Naive B cell (primary cell): Measurements from ENCODE around the gene ACSS1. TPM values are rescaled to one million over a fixed set of nuclear protein-coding genes. Genes with fewer than 3 reads are reported as not detected.

Experiments used
- ATAC-seq, 2 donors: fragments of 150-1000 bp; cut with Tn5 transposase; 2 replicates each; pipeline ENCODE4 v1.10.0; 2021; ENCODE audit warnings: low read depth in 2 of 2, mild to moderate bottlenecking in 2 of 2, moderate library complexity in 2 of 2
- DNase-seq: peaks from one replicate; pipeline ENCODE4 v3.0.0; 2022
- H3K27ac Mint-ChIP-seq, 6 donors: one replicate each; pipeline ENCODE4 v1.8.0; 2020 to 2022; ENCODE audit warnings: mild to moderate bottlenecking in 6 of 6, mixed read lengths in 6 of 6, moderate library complexity in 5 of 6, inconsistent platforms in 2 of 6
- H3K27me3 Mint-ChIP-seq, 3 donors: one replicate each; pipeline ENCODE4 v1.8.0; 2021 to 2022; ENCODE audit warnings: mixed read lengths in 3 of 3, mild to moderate bottlenecking in 1 of 3
- H3K36me3 Mint-ChIP-seq, 2 donors: one replicate each; pipeline ENCODE4 v1.8.0; 2020 to 2022; ENCODE audit warnings: mixed read lengths in 2 of 2, inconsistent platforms in 1 of 2, mild to moderate bottlenecking in 1 of 2
- H3K4me1 Mint-ChIP-seq, 3 donors: one replicate each; pipeline ENCODE4 v1.8.0; 2020 to 2022; ENCODE audit warnings: mixed read lengths in 3 of 3, inconsistent platforms in 1 of 3, mild to moderate bottlenecking in 1 of 3, moderate library complexity in 1 of 3
- H3K4me3 Mint-ChIP-seq, 8 donors: one replicate each; pipeline ENCODE4 v1.8.0; 2020 to 2022; ENCODE audit warnings: mild to moderate bottlenecking in 8 of 8, mixed read lengths in 8 of 8, moderate library complexity in 8 of 8, inconsistent platforms in 2 of 8
- H3K9me3 Mint-ChIP-seq, 7 donors: one replicate each; pipeline ENCODE4 v1.8.0; 2020 to 2022; ENCODE audit warnings: mixed read lengths in 7 of 7, mild to moderate bottlenecking in 5 of 7, inconsistent platforms in 2 of 7, moderate library complexity in 1 of 7
- polyA plus RNA-seq, 6 donors: library from polyadenylated mRNA; unstranded; fragments of 300-500 nt; fragmentation: Illumina TruSeq; gene quantifications; one replicate each; pipeline ENCODE4 v1.2.3, GENCODE V29; 2021; ENCODE audit warnings: low read depth in 6 of 6

Gene ACSS1
- polyA plus RNA-seq, 6 donors from 2014 or later, result 84.6 to 115 (median 92.8) TPM

DNA sequence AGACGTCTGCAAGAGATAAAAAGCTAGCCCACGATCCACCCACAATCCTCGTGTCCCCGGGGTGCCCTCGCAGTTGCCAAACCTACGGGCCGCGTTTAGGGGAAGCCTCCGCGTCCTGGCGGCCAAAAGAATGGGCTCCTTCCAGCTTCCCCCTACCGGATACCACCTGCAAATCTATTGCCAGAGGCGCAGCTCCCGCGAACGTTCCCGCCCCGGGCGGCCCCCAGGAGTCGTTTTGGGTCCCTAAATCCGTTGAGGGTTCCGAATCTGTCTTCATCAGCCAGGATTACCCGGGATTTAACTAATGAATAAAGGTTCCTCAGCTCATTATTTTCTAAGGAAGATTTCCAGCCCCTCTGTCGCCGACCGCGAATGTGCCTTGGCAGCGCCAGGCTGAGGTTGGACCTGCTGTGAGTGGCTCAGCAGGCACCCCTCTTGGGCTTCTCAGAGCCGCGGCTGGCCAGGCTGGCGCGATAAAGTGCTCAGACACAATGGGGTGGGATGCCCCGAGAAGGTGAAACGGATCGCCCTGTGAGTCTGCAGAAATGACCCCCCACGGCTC is 26.8 kb upstream of the ACSS1 start:
- Mint-ChIP-seq H3K9me3 (peaks cover 0 to 5% (median 0%) of the 10 kb centered on the region in 7 donors), H3K36me3 (peaks cover 5 to 6% of the 10 kb centered on the region in 2 donors), H3K4me1 (peaks cover 5 to 26% (median 9%) of the 10 kb centered on the region in 3 donors), H3K27ac (no peak overlapping the region), H3K27me3 (peaks cover 54 to 83% (median 83%) of the 10 kb centered on the region in 3 donors), H3K4me3 (peak overlapping the region in 4 of 8 donors; percentile 25 to 35 (median 27))
- DNase-seq (no peak), ATAC-seq (no peak)

DNA sequence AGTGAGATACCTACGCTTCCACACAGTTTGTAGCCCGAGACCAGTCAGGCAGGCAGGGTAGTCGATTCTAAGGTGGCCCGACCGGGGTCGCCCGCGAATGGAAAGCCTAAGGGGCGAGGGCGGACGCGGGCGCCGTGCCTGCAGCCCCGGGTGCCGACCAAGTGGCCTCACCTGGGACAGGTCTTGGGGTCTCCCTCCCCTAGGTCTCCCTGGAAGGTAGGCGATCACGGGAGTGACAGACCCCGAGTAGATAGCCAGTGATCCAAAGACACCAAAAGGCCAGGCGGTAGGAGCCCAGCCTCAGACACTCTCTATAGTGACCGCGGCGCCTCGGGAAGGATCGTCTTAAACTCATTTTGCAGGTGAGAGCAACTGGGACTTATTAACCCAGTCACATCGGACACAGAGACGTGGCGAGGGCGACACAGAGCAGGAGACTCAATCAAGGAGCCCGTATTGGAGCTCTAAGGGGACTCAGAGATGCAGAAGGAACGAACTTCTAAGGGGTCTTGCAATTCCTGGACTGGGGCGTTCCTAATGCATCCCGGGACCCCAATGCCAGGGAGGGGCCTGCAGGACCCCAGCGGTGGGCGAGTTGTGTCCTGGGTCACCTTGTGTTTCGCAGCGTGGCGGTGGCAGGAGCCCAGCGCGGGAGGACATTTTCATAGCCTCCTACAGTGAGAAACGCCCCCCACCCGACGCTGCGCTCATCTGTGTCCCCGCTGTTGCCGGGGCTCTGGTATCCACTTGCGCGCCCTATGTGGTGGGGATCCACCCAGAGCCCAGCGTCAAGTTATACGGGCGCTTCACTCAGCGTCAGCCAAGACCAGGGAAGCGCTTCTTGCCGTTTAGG is 26.1 kb upstream of the ACSS1 start:
- Mint-ChIP-seq H3K27ac (peak overlapping the region in 1 of 6 donors; percentile 48), H3K4me3 (peak overlapping the region in 4 of 8 donors; percentile 25 to 80 (median 59)), H3K36me3 (peaks cover 5 to 6% of the 10 kb centered on the region in 2 donors), H3K27me3 (peaks cover 53 to 83% (median 83%) of the 10 kb centered on the region in 3 donors), H3K4me1 (peaks cover 5 to 26% (median 9%) of the 10 kb centered on the region in 3 donors), H3K9me3 (peaks cover 0 to 5% (median 0%) of the 10 kb centered on the region in 7 donors)
- ATAC-seq (no peak), DNase-seq (no peak)

DNA sequence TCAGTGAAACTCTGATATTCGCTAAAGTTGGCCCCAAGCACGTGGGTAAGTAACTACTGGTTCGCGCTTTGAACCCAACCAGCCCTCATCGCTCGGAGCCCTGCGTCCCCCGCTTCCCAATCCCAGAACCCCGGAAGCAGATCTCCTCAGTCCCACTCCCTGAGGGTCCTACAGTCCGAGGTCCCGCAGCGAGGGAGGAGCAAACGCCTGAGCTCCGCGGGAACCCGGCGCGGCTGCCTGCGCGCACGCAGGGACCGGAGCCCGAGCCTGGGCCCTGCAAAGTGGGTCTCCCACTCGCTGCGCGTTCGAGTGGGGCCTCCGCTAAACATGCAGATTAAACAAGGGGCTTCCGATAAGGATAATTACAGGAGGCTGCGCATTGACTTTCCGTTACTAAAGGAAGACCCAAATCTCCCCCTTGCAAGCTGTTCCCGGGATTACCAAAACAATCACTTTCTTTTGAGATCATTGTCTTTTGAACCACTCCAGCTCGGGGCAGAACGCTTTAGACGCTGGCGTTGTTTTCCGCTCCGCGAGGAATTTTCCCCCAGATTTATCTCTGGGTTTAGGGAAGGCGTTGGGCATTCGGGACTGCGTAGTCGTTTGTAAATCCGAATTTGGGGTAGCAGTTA is 25.3 kb upstream of the ACSS1 start:
- Mint-ChIP-seq H3K4me3 (peak overlapping the region in 4 of 8 donors; percentile 25 to 75 (median 42)), H3K9me3 (peaks cover 0 to 5% (median 0%) of the 10 kb centered on the region in 7 donors), H3K27ac (peak overlapping the region in 1 of 6 donors; percentile 48), H3K36me3 (peaks cover 5 to 6% of the 10 kb centered on the region in 2 donors), H3K27me3 (peaks cover 58 to 89% (median 87%) of the 10 kb centered on the region in 3 donors), H3K4me1 (peaks cover 5 to 26% (median 9%) of the 10 kb centered on the region in 3 donors)
- DNase-seq, result no peak
- ATAC-seq, result no peak

DNA sequence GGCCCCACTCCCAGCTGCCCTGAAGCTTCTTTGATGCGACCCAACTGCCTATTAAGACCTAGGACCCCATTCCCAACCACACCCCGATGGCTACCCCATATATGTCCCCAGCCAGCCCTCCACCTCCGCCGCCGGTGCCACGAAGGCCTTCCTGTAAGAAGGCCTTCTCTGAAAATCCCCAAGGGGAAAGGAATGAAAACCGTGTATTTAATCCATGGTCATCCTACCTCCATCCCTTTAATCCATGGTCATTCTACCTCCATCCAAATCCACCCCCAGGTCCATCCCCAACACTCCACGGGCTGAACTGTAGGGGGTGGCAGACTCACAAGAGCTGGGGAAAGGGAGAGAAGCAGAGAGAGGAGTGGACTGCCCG is 24.5 kb upstream of the ACSS1 start:
- no peak for DNase-seq
- Mint-ChIP-seq H3K27me3 (peaks cover 62 to 89% (median 88%) of the 10 kb centered on the region in 3 donors), H3K9me3 (peaks cover 0 to 5% (median 0%) of the 10 kb centered on the region in 7 donors), H3K4me3 (peak overlapping the region in 3 of 8 donors; percentile 32 to 52 (median 39)), H3K27ac (peak overlapping the region in 2 of 6 donors; percentile 33 to 52), H3K4me1 (peaks cover 9 to 30% (median 14%) of the 10 kb centered on the region in 3 donors), H3K36me3 (peaks cover 5 to 6% of the 10 kb centered on the region in 2 donors)
- ATAC-seq, result no peak

DNA sequence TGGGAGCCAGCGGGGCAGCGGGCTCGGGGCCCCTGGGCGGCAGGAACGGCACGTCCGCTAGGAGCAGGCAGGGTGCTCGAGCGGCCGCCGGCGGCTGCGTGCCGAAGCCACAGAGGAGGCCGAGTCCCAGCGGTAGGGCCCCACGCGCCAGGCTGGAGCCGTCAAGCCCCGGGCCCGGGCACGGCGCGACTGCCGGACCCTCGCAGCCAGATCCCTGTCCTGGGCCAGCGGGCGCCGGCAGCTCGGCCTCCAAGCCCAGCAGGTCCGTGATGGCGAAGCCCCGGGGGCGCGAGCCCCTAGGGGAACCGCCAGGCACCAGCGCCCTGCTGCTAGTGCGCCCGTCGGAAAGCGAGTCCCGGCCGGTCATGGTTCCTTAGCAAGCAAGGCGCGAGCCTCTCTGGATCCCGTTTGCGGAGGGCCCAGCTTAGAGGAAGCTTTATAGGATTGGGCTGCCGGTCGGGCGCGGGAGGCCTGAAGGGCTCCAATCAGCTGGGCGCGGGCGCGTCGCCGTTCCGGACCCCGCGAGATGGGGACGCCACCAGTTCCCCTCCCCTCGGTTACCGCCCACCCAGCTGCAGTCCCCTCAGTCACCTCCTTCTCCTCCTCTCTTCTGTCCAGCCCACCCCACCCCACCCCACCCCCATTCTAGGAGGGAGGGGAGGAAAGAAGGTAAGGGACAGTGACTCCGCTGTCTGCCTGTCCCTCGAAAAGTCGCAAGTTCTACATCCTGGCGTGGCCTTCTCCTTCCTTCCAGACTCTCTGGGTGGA is 24.0 kb upstream of the ACSS1 start, which contains the start of gene VSX1:
Gene VSX1 (minus strand): TSS at position 412 of the 768 bp plus-strand sequence. CDS start 45 bp downstream, at position 367.
- Mint-ChIP-seq H3K27me3 (peaks cover 61 to 89% (median 87%) of the 10 kb centered on the region in 3 donors), H3K27ac (peak within 1 kb of the TSS in 2 of 6 donors; percentile 33 to 52), H3K36me3 (peaks cover 5 to 6% of the 10 kb centered on the region in 2 donors), H3K9me3 (peaks cover 0 to 5% (median 0%) of the 10 kb centered on the region in 7 donors), H3K4me3 (peak within 1 kb of the TSS in 4 of 8 donors; percentile 32 to 53 (median 46)), H3K4me1 (peaks cover 11 to 34% (median 16%) of the 10 kb centered on the region in 3 donors)
- no peak for ATAC-seq
- DNase-seq, result no peak

DNA sequence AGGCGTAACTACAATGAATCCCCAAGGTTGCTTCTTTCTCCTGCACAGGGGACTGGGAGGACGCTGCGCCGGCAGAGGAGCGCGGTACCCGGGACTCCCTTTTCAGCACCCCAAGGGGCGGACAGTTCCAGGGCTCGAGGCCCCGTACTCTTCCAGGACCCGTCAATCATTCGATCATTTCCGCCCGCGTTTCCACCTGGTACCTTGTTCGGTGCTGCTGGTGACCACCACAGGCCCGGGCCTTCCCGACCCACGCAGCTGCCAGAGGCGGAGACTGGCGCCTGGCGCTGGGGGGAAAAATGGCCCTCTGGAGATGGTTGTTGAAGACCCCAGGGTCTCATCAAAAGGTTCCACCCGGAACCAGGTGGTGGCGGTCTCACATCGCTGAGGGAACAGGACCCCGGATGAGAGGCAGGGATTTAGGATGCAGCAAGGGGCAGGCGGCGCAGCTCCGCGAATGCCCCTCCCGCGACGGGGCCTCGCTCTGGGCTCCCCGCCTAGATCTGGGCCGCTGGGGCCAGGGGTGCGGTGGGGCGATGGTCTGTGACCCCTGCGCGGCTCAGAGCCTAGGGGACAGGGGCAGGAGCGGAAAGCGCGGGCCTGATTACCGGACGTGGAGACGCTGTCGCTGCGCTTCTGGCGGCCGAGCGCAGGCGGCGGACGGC is 23.3 kb upstream of the ACSS1 start:
- H3K4me1 Mint-ChIP-seq, result peaks cover 11 to 35% (median 18%) of the 10 kb centered on the region in 3 donors
- H3K27me3 Mint-ChIP-seq, result peaks cover 57 to 86% (median 83%) of the 10 kb centered on the region in 3 donors
- peaks cover 0 to 5% (median 0%) of the 10 kb centered on the region in 7 donors for H3K9me3 Mint-ChIP-seq
- peak overlapping the region in 2 of 8 donors; percentile 22 to 53 for H3K4me3 Mint-ChIP-seq
- DNase-seq (no peak), ATAC-seq (peak in 1 of 2 donors; percentile 35)
- peaks cover 5 to 6% of the 10 kb centered on the region in 2 donors for H3K36me3 Mint-ChIP-seq
- H3K27ac Mint-ChIP-seq, result peak overlapping the region in 1 of 6 donors; percentile 47

DNA sequence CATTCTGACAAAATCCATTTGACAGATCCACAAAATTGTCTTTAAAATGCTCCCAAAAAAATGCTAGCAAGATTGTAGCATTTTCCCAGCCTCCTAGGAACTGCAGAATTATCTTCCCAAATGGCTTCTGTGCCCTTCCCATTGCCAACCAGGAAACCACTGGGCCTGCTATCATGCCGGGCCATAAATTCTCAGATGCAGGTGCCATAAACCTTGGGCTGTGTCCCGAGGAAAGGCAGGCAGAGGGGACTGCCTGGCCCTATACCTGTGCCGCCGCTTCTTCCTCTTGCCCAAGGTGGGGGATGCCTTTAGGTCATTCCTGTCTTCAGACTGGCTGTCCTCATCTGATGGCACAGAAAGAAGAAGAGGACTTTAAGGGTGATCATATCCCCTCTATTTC is 21.2 kb upstream of the ACSS1 start:
- H3K27ac Mint-ChIP-seq, result no peak overlapping the region
- peak overlapping the region in 1 of 8 donors; percentile 55 for H3K4me3 Mint-ChIP-seq
- H3K27me3 Mint-ChIP-seq, result peaks cover 55 to 82% (median 82%) of the 10 kb centered on the region in 3 donors
- H3K36me3 Mint-ChIP-seq, result peaks cover 0 to 6% of the 10 kb centered on the region in 2 donors
- DNase-seq (no peak), ATAC-seq (no peak)
- H3K9me3 Mint-ChIP-seq, result peaks cover 0 to 5% (median 0%) of the 10 kb centered on the region in 7 donors
- peaks cover 11 to 27% (median 18%) of the 10 kb centered on the region in 3 donors for H3K4me1 Mint-ChIP-seq

DNA sequence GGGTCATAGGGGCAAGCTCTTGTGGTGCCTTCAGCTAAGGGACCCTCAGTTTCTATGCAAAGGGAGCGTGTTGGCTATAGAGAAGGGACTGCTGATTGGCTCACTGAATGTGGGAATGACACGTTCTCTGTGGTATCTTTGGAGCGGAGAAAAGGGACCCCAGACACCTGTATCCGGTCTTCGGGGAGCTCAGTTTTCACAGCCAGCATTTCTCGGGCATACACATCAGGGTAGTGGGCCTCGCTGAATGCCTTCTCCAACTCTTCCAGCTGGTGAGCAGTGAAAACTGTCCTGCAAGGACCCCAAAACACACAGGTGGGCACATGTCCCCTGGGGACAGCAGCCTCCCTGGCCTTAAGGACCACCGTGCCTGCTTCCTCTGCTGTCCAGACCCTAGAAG is 20.7 kb upstream of the ACSS1 start:
- Mint-ChIP-seq H3K27ac (no peak overlapping the region), H3K4me3 (no peak overlapping the region)
- ATAC-seq, result no peak

DNA sequence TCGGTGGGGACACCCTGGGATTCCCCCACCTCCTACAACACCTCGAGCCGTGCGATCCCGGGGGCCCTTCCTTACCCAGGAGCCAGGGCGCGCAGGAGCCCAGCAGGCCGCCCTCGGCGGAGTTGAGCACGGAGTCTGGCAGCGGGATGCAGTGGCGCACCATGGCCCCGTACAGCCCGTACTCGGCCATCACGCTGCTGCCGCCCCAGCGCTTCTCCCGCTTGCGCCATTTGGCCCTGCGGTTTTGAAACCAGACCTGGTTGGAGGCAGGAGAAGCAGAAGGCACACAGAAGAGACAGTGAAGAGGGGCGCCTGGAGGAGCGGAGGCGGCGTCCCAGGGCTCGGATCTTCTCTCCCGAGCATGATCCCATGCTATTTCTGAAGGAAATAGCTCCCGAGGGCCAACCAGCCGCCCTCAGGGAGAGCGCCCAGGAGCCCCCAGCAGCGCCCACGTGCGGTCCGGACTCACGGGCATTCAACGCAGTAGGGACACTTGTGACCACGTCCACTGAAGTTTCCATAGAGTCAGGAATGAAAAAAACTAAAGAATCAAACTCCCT is 19.8 kb upstream of the ACSS1 start:
- ATAC-seq (no peak), DNase-seq (no peak)
- Mint-ChIP-seq H3K27me3 (peaks cover 55 to 82% (median 81%) of the 10 kb centered on the region in 3 donors), H3K36me3 (peaks cover 0 to 4% of the 10 kb centered on the region in 2 donors), H3K4me1 (peaks cover 11 to 22% (median 13%) of the 10 kb centered on the region in 3 donors), H3K27ac (no peak overlapping the region), H3K9me3 (peaks cover 0 to 5% (median 0%) of the 10 kb centered on the region in 7 donors), H3K4me3 (peak overlapping the region in 2 of 8 donors; percentile 20 to 22)

More for the DNA sequence above, 20.7 kb upstream of the ACSS1 start:
- Mint-ChIP-seq H3K9me3 (peaks cover 0 to 5% (median 0%) of the 10 kb centered on the region in 7 donors), H3K36me3 (peaks cover 0 to 6% of the 10 kb centered on the region in 2 donors), H3K4me1 (peaks cover 11 to 25% (median 14%) of the 10 kb centered on the region in 3 donors), H3K27me3 (peaks cover 55 to 82% (median 81%) of the 10 kb centered on the region in 3 donors)
- no peak for DNase-seq

DNA sequence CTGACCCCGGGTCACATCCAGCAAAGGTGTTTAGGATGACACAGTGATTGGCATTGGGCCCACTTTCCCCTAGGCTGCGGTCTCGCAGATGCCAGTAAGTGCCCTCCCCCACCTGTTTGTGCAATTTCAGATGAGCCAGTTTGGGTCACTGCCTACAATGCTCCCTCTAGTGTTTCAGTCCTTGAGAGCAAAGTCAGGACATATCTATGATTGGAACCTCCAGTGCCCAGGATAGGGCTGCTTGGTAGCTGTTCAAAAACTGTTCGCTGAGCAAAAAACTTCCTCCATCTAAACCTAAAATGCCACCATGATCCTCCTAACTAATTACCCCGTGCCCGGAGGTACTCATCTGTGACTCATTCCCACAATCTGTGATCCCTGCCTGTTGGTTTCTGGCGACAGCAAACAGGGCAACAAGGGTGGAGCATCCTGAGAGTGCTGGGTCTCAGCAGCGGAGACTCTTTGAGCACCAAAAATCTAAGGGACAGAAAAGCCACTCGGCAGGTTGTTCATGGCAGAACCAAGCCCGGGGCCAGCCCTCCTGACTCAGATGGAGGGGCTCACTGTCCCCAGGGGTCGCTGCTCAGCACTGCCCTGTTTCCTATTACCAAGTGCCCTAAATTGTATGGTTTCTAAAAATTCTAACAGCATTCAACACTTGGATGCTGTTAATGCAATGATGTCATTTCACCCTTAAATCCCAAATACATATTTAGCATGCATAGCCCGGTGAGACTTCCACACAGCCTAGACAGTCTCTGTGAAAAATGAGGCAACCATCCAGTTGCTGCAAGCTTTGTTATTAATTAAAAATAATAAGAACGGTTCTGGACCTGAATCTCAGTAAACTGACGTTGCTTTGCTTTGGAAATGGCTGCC is 19.0 kb upstream of the ACSS1 start:
- H3K27me3 Mint-ChIP-seq, result peaks cover 60 to 83% (median 82%) of the 10 kb centered on the region in 3 donors
- peak in 1 of 2 donors; percentile 27 for ATAC-seq
- H3K27ac Mint-ChIP-seq, result no peak overlapping the region
- H3K9me3 Mint-ChIP-seq, result peaks cover 0 to 3% (median 0%) of the 10 kb centered on the region in 7 donors
- H3K4me3 Mint-ChIP-seq, result peak overlapping the region in 2 of 8 donors; percentile 22 to 51
- H3K4me1 Mint-ChIP-seq, result peaks cover 8 to 18% (median 11%) of the 10 kb centered on the region in 3 donors
- no peak for DNase-seq
- no peaks in the 10 kb centered on the region for H3K36me3 Mint-ChIP-seq

DNA sequence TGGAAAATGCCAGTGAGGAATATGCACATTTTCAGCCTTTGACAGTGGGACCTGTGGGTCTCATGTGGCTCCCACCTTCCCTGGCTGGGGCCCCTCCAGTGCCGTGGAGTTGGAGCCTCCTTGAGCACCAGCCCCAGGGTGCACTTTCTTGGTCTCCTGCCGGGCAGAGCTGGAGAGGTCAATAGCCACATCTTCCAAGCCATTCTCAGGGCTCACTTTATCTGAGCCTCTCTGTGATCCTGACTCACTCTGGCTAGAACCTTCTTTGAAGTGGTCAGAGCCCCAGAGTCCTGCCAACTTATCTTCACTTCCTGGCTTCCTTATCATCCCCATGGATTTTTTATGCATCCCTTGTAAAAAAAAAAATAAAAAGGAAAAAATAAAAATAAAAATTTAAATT is 18.3 kb upstream of the ACSS1 start:
- H3K36me3 Mint-ChIP-seq, result no peaks in the 10 kb centered on the region
- no peak overlapping the region for H3K27ac Mint-ChIP-seq
- H3K4me1 Mint-ChIP-seq, result peaks cover 8 to 16% (median 9%) of the 10 kb centered on the region in 3 donors
- H3K4me3 Mint-ChIP-seq, result no peak overlapping the region
- peaks cover 68 to 90% (median 88%) of the 10 kb centered on the region in 3 donors for H3K27me3 Mint-ChIP-seq
- peaks cover 0 to 3% (median 0%) of the 10 kb centered on the region in 7 donors for H3K9me3 Mint-ChIP-seq
- DNase-seq (no peak), ATAC-seq (no peak)
